Keratinocyte (primary cell): Measurements from ENCODE around the gene HSPBP1. TPM values are rescaled to one million over a fixed set of nuclear protein-coding genes. Genes with fewer than 3 reads are reported as not detected.

ENCODE experiments used
- DNase-seq: peaks from one replicate; pipeline ENCODE4 v3.0.0-alpha.2; 2011; ENCODE audit warnings: low read depth, missing footprints, low spot score
- FAIRE-seq: peaks from 2 replicates; lab custom pipeline; 2011; peaks lifted over from hg19 to GRCh38; lab: Jason Lieb, UNC
- H2AFZ ChIP-seq: 2 replicates; pipeline ENCODE4 v1.6.0; 2012; ENCODE audit warnings: low read length, control low read depth, inconsistent platforms; ENCODE audit not compliant: control insufficient read depth
- H3K27ac ChIP-seq: 2 replicates; pipeline ENCODE4 v1.5.1; 2011; ENCODE audit warnings: low read length; ENCODE audit not compliant: control insufficient read depth, insufficient read depth
- H3K27me3 ChIP-seq: 3 replicates; pipeline ENCODE4 v1.6.0; 2011; ENCODE audit warnings: low read length; ENCODE audit not compliant: control insufficient read depth, insufficient read depth; ENCODE audit errors: extremely low read depth
- H3K36me3 ChIP-seq, 2 experiments: 2 replicates in 1 of 2; 3 replicates in 1 of 2; pipeline ENCODE4 v1.5.1; 2011; ENCODE audit warnings: low read length in 2 of 2, mild to moderate bottlenecking in 1 of 2; ENCODE audit not compliant: control insufficient read depth in 2 of 2, insufficient read depth in 2 of 2; ENCODE audit errors: extremely low read depth in 1 of 2
- H3K4me1 ChIP-seq: 3 replicates; pipeline ENCODE4 v1.5.1; 2011; ENCODE audit warnings: low read length; ENCODE audit not compliant: control insufficient read depth, insufficient read depth; ENCODE audit errors: extremely low read depth
- H3K4me2 ChIP-seq: 3 replicates; pipeline ENCODE4 v1.6.0; 2011; ENCODE audit warnings: low read depth, low read length; ENCODE audit not compliant: control insufficient read depth, insufficient read depth; ENCODE audit errors: extremely low read depth
- H3K4me3 ChIP-seq, 3 experiments: fragments of 200-600 bp in 1 of 3; sonication (generic) in 1 of 3; 2 replicates in 2 of 3; 3 replicates in 1 of 3; pipeline ENCODE4 v1.5.1; 2011 to 2016; ENCODE audit warnings: low read length in 3 of 3, mild to moderate bottlenecking in 3 of 3, control low read depth in 2 of 3, inconsistent platforms in 1 of 3, low read depth in 1 of 3, mixed read lengths in 1 of 3, mixed run types in 1 of 3, moderate library complexity in 1 of 3; ENCODE audit not compliant: control insufficient read depth in 2 of 3, insufficient read depth in 2 of 3; ENCODE audit errors: extremely low read depth in 1 of 3
- H3K79me2 ChIP-seq: 2 replicates; pipeline ENCODE4 v1.6.0; 2012; ENCODE audit warnings: low read length; ENCODE audit not compliant: control insufficient read depth, insufficient read depth
- H3K9ac ChIP-seq: 3 replicates; pipeline ENCODE4 v1.6.0; 2011; ENCODE audit warnings: low read length; ENCODE audit not compliant: control insufficient read depth, insufficient read depth; ENCODE audit errors: extremely low read depth
- H3K9me1 ChIP-seq: 3 replicates; pipeline ENCODE4 v1.6.0; 2011; ENCODE audit warnings: low read length; ENCODE audit not compliant: control insufficient read depth, insufficient read depth; ENCODE audit errors: extremely low read depth
- H3K9me3 ChIP-seq: 2 replicates; pipeline ENCODE4 v1.5.1; 2012; ENCODE audit warnings: low read depth, low read length; ENCODE audit not compliant: control insufficient read depth
- H4K20me1 ChIP-seq: 3 replicates; pipeline ENCODE4 v1.6.0; 2011; ENCODE audit warnings: low read length; ENCODE audit not compliant: control insufficient read depth, insufficient read depth; ENCODE audit errors: extremely low read depth
- CTCF ChIP-seq, 3 experiments: IDR thresholded peaks in 1 of 3; conservative IDR thresholded peaks in 1 of 3; optimal IDR thresholded peaks in 1 of 3; 2 replicates in 2 of 3; 3 replicates in 1 of 3; pipeline versions ENCODE3 to v1.5.1; 2011; ENCODE audit warnings: low read length in 3 of 3, mild to moderate bottlenecking in 3 of 3, moderate library complexity in 2 of 3, control low read depth in 1 of 3, inconsistent platforms in 1 of 3; ENCODE audit not compliant: insufficient read depth in 2 of 3; ENCODE audit errors: extremely low read depth in 1 of 3
- EZH2 ChIP-seq: IDR thresholded peaks from one replicate; pipeline ENCODE4 v1.6.1; 2012; ENCODE audit warnings: inconsistent platforms, mild to moderate bottlenecking, low read length, moderate library complexity
- dilution Hi-C: fragments of 300-500 bp; cut with MboI; formaldehyde crosslinking; loops from one replicate; pipeline ENCODE4 v1.7.0; 2020; ENCODE audit warnings: low sequenced_read_pairs; ENCODE audit not compliant: extremely low pct_ligation_motif_present
- polyA plus RNA-seq, 5 experiments: library from polyadenylated mRNA; depleted of rRNA in 3 of 5; stranded (reverse) in 3 of 5; stranded (forward) in 1 of 5; unstranded in 1 of 5; fragments of >200 nt; gene quantifications; 1 replicate in 1 of 5; 2 replicates in 3 of 5; 3 replicates in 1 of 5; pipeline versions ENCODE4 v1.2.1 to v1.2.3, GENCODE V29; 2011 to 2012; ENCODE audit warnings: missing spikeins in 2 of 5, low read depth in 1 of 5, low replicate concordance in 1 of 5

Gene HSPBP1
- polyA plus RNA-seq, 1 donor (not counting 4 experiments of a cell fraction or from before 2014, with no cell fraction given): 20.2 TPM

GRCh38 chr19:55299991-55300390 lies 20.1 kb upstream of the HSPBP1 start:
- FAIRE-seq: no peak
- no peaks in the 10 kb centered on the region for H4K20me1 ChIP-seq

GRCh38 chr19:55297267-55297666 lies 17.4 kb upstream of the HSPBP1 start:
- Histone ChIP-seq H3K4me1 (peaks cover 2% of the 10 kb centered on the region), H3K36me3 (no peaks in the 10 kb centered on the region), H3K27me3 (no peaks in the 10 kb centered on the region), H2AFZ (no peak overlapping the region), H3K4me2 (no peak overlapping the region), H3K9me1 (no peaks in the 10 kb centered on the region), H3K27ac (no peak overlapping the region), H3K9me3 (no peaks in the 10 kb centered on the region), H4K20me1 (no peaks in the 10 kb centered on the region), H3K4me3 (no peak overlapping the region), H3K9ac (no peak overlapping the region), H3K79me2 (no peaks in the 10 kb centered on the region)
- TF ChIP-seq CTCF (optimal IDR thresholded peaks at IDR 0.05 in 1 of 3, IDR thresholded peaks at IDR 0.05 in 1 of 3, conservative IDR thresholded peaks at IDR 0.05 in 1 of 3; ENCODE audit: extremely low read depth in 1 of 3, insufficient read depth in 2 of 3, low read length in 3 of 3) (no peak), EZH2 (no peak)
- dilution Hi-C loops: no loop called here
- DNase-seq (no peak), FAIRE-seq (no peak)

More at GRCh38 chr19:55299991-55300390, 20.1 kb upstream of the HSPBP1 start:
- dilution Hi-C loops: no loop called here
- H3K79me2 ChIP-seq: no peaks in the 10 kb centered on the region
- H3K9me3 ChIP-seq: no peaks in the 10 kb centered on the region
- H3K4me2 ChIP-seq: no peak overlapping the region
- H3K4me1 ChIP-seq: peaks cover 2% of the 10 kb centered on the region
- H3K27me3 ChIP-seq: no peaks in the 10 kb centered on the region
- H3K9me1 ChIP-seq: no peaks in the 10 kb centered on the region
- no peak overlapping the region for H2AFZ ChIP-seq
- H3K9ac ChIP-seq: no peak overlapping the region
- no peaks in the 10 kb centered on the region for H3K36me3 ChIP-seq
- no peak for DNase-seq
- H3K27ac ChIP-seq: no peak overlapping the region
- no peak overlapping the region for H3K4me3 ChIP-seq
- no peak for TF ChIP-seq EZH2
- TF ChIP-seq CTCF (optimal IDR thresholded peaks at IDR 0.05 in 1 of 3, IDR thresholded peaks at IDR 0.05 in 1 of 3, conservative IDR thresholded peaks at IDR 0.05 in 1 of 3; ENCODE audit: extremely low read depth in 1 of 3, insufficient read depth in 2 of 3, low read length in 3 of 3): no peak
